HCT116 (cell line): Measurements from ENCODE around the gene GYG1. TPM values are rescaled to one million over a fixed set of nuclear protein-coding genes. Genes with fewer than 3 reads are reported as not detected.

Experiments
- ATAC-seq: fragments of 200-7000 bp; cut with Tn5 transposase; 2 replicates; pipeline ENCODE4 v1.9.1; 2020; ENCODE audit warnings: mild to moderate bottlenecking, moderate library complexity
- BruUV-seq: library from RNA; stranded (reverse); fragments of 400-500 nt; replicated peaks from 2 replicates; lab custom pipeline; 2021; lab: Mats Ljungman, UMichigan
- CTCF ChIA-PET: fragments of 300-600 bp; sonication (Branson Sonifier 250); formaldehyde crosslinking; loops from one replicate; lab custom pipeline; 2021; ENCODE audit warnings: antibody characterized with exemption; lab: Charles Lee
- POLR2A ChIA-PET: fragments of 300-600, 350-600 bp; sonication (Branson Sonifier 250); formaldehyde crosslinking; loops from one replicate; lab custom pipeline; 2021; ENCODE audit warnings: antibody characterized with exemption; lab: Charles Lee
- RAD21 ChIA-PET, 2 experiments: fragments of 300-600 bp; sonication (Branson Sonifier 250); formaldehyde crosslinking; loops; one replicate each; lab custom pipeline; 2023; ENCODE audit warnings: low total read pairs in 2 of 2; ENCODE audit not compliant: uncharacterized antibody in 2 of 2, unreplicated experiment in 2 of 2, low non-redundant PET in 1 of 2; lab: Charles Lee
- DNase-seq: peaks from one replicate; pipeline ENCODE4 v3.0.0-alpha.2; 2010; ENCODE audit warnings: low read depth, low spot score
- H2AFZ ChIP-seq: fragments of 200-600 bp; shearing (Covaris generic), sonication (generic); 2 replicates; pipeline ENCODE4 v1.6.1; 2017; ENCODE audit warnings: low read depth, mixed run types, mixed read lengths, antibody characterized with exemption, low read length; ENCODE audit not compliant: poor library complexity, severe bottlenecking
- H3K27ac ChIP-seq: 2 replicates; pipeline ENCODE4 v1.5.1; 2012; ENCODE audit warnings: low read depth, low read length
- H3K27me3 ChIP-seq: fragments of 200-600 bp; sonication (generic); 2 replicates; pipeline ENCODE4 v1.6.1; 2016; ENCODE audit warnings: mixed run types, low read length, mixed read lengths; ENCODE audit not compliant: insufficient read depth
- H3K36me3 ChIP-seq, 2 experiments: fragments of 200-500 bp in 1 of 2; fragments of 200-600 bp in 1 of 2; sonication (Bioruptor generic) in 1 of 2; sonication (generic) in 1 of 2; 2 replicates each; pipeline versions ENCODE4 v1.5.1 to v1.6.1; 2014 to 2016; ENCODE audit warnings: low read length in 2 of 2, inconsistent platforms in 1 of 2, mixed read lengths in 1 of 2, mixed run types in 1 of 2; ENCODE audit not compliant: insufficient read depth in 2 of 2, control insufficient read depth in 1 of 2
- H3K4me1 ChIP-seq, 2 experiments: fragments of 200-600 bp in 1 of 2; sonication (generic) in 1 of 2; 2 replicates each; pipeline versions ENCODE4 v1.5.1 to v1.6.1; 2012 to 2017; ENCODE audit warnings: low read length in 2 of 2, inconsistent platforms in 1 of 2, mild to moderate bottlenecking in 1 of 2, mixed read lengths in 1 of 2, mixed run types in 1 of 2, moderate library complexity in 1 of 2; ENCODE audit not compliant: insufficient read depth in 2 of 2, control insufficient read depth in 1 of 2
- H3K4me2 ChIP-seq: fragments of 200-600 bp; sonication (generic); 2 replicates; pipeline ENCODE4 v1.6.1; 2017; ENCODE audit warnings: mixed run types, low read length, mixed read lengths
- H3K4me3 ChIP-seq, 2 experiments: fragments of 200-600 bp in 1 of 2; sonication (generic) in 1 of 2; replicated peaks in 1 of 2; 2 replicates each; pipeline ENCODE4 v1.5.1; 2011 to 2016; ENCODE audit warnings: low read length in 2 of 2, control low read depth in 1 of 2, low read depth in 1 of 2, mild to moderate bottlenecking in 1 of 2, mixed read lengths in 1 of 2, mixed run types in 1 of 2
- H3K79me2 ChIP-seq: fragments of 200-600 bp; sonication (generic); 2 replicates; pipeline ENCODE4 v1.6.1; 2017; ENCODE audit warnings: mild to moderate bottlenecking, mixed run types, low read length, moderate library complexity, mixed read lengths; ENCODE audit not compliant: insufficient read depth
- H3K9ac ChIP-seq: fragments of 200-600 bp; sonication (generic); 2 replicates; pipeline ENCODE4 v1.6.1; 2016; ENCODE audit warnings: low read length, mixed read lengths
- H3K9me2 ChIP-seq: fragments of 200-600 bp; sonication (generic), shearing (Covaris generic); 2 replicates; pipeline ENCODE4 v1.6.1; 2017; ENCODE audit warnings: mixed run types, mild to moderate bottlenecking, moderate library complexity; ENCODE audit not compliant: insufficient read depth
- H3K9me3 ChIP-seq, 2 experiments: fragments of 200-500 bp in 1 of 2; fragments of 200-600 bp in 1 of 2; sonication (Bioruptor generic) in 1 of 2; sonication (generic) in 1 of 2; 2 replicates each; pipeline ENCODE4 v1.6.1; 2014 to 2017; ENCODE audit warnings: low read length in 2 of 2, mixed read lengths in 2 of 2, inconsistent platforms in 1 of 2, low read depth in 1 of 2, mild to moderate bottlenecking in 1 of 2, mixed run types in 1 of 2, moderate library complexity in 1 of 2; ENCODE audit not compliant: control insufficient read depth in 1 of 2, insufficient read depth in 1 of 2
- H4K20me1 ChIP-seq: fragments of 200-600 bp; sonication (generic), shearing (Covaris generic); 2 replicates; pipeline ENCODE4 v1.6.1; 2017; ENCODE audit warnings: mixed run types, mild to moderate bottlenecking, moderate library complexity; ENCODE audit not compliant: insufficient read depth
- CBX3 ChIP-seq: IDR thresholded peaks from 2 replicates; pipeline ENCODE4 v1.6.1; 2012; ENCODE audit warnings: low read depth
- EGR1 ChIP-seq: IDR thresholded peaks from 2 replicates; pipeline ENCODE4 v1.6.1; 2012; ENCODE audit warnings: low read depth
- FOSL1 ChIP-seq: IDR thresholded peaks from 2 replicates; pipeline ENCODE4 v1.6.1; 2012; ENCODE audit warnings: low read depth
- JUND ChIP-seq: IDR thresholded peaks from 2 replicates; pipeline ENCODE4 v1.6.1; 2012
- POLR2A ChIP-seq: IDR thresholded peaks from 2 replicates; pipeline ENCODE4 v1.7.0; 2011; ENCODE audit warnings: borderline replicate concordance; ENCODE audit not compliant: insufficient read depth, insufficient read length; ENCODE audit errors: extremely low read depth
- POLR2AphosphoS5 ChIP-seq: IDR thresholded peaks from 2 replicates; pipeline ENCODE4 v1.6.1; 2011; ENCODE audit warnings: mild to moderate bottlenecking, low read depth, low read length, moderate library complexity
- ZNF274 ChIP-seq: fragments of 200-500 bp; sonication (Bioruptor generic); IDR thresholded peaks from 2 replicates; pipeline ENCODE4 v1.6.1; 2014; ENCODE audit warnings: mild to moderate bottlenecking, low read depth, low read length, inconsistent platforms
- intact Hi-C: fragments of 100-400 bp; cut with micrococcal nuclease; formaldehyde crosslinking; loops from 2 replicates; pipeline ENCODE4 v1.10.0; 2022
- total RNA-seq: library from RNA; stranded (reverse); gene quantifications from one replicate; pipeline ENCODE4 v1.2.1, GENCODE V29; 2021; ENCODE audit not compliant: unreplicated experiment
- TF ChIP-seq, protein P1 (sequence below), 3 experiments: fragments of 200-600 bp in 1 of 3; sonication (generic) in 1 of 3; IDR thresholded peaks in 2 of 3; conservative IDR thresholded peaks in 1 of 3; 2 replicates each; pipeline ENCODE4 v1.5.1; 2012 to 2017; ENCODE audit warnings: low read depth in 2 of 3, low read length in 2 of 3, antibody characterized with exemption in 1 of 3, borderline replicate concordance in 1 of 3, control low read depth in 1 of 3, mild to moderate bottlenecking in 1 of 3, mixed read lengths in 1 of 3, mixed run types in 1 of 3, moderate library complexity in 1 of 3; ENCODE audit not compliant: insufficient read depth in 1 of 3
- TF ChIP-seq, protein P2 (sequence below): IDR thresholded peaks from 2 replicates; pipeline ENCODE4 v1.6.1; 2011; ENCODE audit warnings: mild to moderate bottlenecking, low read length, moderate library complexity; ENCODE audit not compliant: insufficient replicate concordance; ENCODE audit errors: extremely low read depth

GYG1 gene
- total RNA-seq, 1 experiment from 2014 or later: 28.9 TPM

DNA sequence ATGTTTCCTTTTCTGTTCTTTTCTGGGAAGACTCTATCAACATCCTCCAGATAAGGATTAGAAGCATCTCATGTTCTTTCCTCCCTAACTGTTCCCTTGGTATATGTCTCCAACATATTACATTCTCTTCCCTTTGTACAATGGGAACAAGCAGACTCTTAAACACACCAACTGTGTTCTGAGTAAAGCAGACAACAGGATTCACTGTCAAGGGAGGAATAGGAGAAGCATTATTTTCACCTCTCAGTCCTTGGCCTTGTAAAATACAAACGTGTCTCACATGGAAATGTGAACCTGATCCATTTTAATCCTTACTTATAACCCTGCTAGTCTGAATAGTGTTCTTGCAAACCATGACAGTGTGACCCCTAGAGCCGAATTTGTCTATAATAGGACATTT is 19.6 kb downstream of the GYG1 start:
- peaks cover 2 to 4% of the 10 kb centered on the region in 2 experiments; a peak in 1 of 4 replicates for H3K36me3 ChIP-seq
- no peak overlapping the region for H3K4me3 ChIP-seq
- no TSS peak for BruUV-seq
- no peaks in the 10 kb centered on the region for H4K20me1 ChIP-seq
- H3K9me2 ChIP-seq: no peaks in the 10 kb centered on the region
- no peaks in the 10 kb centered on the region for H3K27me3 ChIP-seq
- ChIA-PET RAD21 (no interaction called here), POLR2A (no interaction called here), CTCF (no interaction called here)
- DNase-seq (no peak), ATAC-seq (no peak)
- no peaks in the 10 kb centered on the region for H3K4me1 ChIP-seq
- TF ChIP-seq, protein P1, sequence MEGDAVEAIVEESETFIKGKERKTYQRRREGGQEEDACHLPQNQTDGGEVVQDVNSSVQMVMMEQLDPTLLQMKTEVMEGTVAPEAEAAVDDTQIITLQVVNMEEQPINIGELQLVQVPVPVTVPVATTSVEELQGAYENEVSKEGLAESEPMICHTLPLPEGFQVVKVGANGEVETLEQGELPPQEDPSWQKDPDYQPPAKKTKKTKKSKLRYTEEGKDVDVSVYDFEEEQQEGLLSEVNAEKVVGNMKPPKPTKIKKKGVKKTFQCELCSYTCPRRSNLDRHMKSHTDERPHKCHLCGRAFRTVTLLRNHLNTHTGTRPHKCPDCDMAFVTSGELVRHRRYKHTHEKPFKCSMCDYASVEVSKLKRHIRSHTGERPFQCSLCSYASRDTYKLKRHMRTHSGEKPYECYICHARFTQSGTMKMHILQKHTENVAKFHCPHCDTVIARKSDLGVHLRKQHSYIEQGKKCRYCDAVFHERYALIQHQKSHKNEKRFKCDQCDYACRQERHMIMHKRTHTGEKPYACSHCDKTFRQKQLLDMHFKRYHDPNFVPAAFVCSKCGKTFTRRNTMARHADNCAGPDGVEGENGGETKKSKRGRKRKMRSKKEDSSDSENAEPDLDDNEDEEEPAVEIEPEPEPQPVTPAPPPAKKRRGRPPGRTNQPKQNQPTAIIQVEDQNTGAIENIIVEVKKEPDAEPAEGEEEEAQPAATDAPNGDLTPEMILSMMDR (IDR thresholded peaks at IDR 0.05 in 2 of 3, conservative IDR thresholded peaks at IDR 0.05 in 1 of 3; ENCODE audit: borderline replicate concordance in 1 of 3, insufficient read depth in 1 of 3, low read depth in 2 of 3, low read length in 2 of 3): no peak
- TF ChIP-seq FOSL1: no peak
- no peak for TF ChIP-seq ZNF274
- no peak for TF ChIP-seq POLR2A
- no peak for TF ChIP-seq JUND
- no peak for TF ChIP-seq EGR1
- TF ChIP-seq, protein P2, sequence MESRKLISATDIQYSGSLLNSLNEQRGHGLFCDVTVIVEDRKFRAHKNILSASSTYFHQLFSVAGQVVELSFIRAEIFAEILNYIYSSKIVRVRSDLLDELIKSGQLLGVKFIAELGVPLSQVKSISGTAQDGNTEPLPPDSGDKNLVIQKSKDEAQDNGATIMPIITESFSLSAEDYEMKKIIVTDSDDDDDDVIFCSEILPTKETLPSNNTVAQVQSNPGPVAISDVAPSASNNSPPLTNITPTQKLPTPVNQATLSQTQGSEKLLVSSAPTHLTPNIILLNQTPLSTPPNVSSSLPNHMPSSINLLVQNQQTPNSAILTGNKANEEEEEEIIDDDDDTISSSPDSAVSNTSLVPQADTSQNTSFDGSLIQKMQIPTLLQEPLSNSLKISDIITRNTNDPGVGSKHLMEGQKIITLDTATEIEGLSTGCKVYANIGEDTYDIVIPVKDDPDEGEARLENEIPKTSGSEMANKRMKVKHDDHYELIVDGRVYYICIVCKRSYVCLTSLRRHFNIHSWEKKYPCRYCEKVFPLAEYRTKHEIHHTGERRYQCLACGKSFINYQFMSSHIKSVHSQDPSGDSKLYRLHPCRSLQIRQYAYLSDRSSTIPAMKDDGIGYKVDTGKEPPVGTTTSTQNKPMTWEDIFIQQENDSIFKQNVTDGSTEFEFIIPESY: no peak
- no peak for TF ChIP-seq CBX3
- TF ChIP-seq POLR2AphosphoS5: no peak
- H3K9me3 ChIP-seq: no peaks in the 10 kb centered on the region
- intact Hi-C loops: no loop called here
- no peak overlapping the region for H3K4me2 ChIP-seq
- no peak overlapping the region for H3K27ac ChIP-seq
- H3K79me2 ChIP-seq: no peaks in the 10 kb centered on the region
- H3K9ac ChIP-seq: no peak overlapping the region
- no peak overlapping the region for H2AFZ ChIP-seq
